Testis (tissue), 3 donors: ENCODE measurements around the gene LYSMD1. TPM values are rescaled to one million over a fixed set of nuclear protein-coding genes. Genes with fewer than 3 reads are reported as not detected.

Experiments used
- DNase-seq: peaks from one replicate; pipeline ENCODE4 v3.0.0-alpha.2; 2019
- H3K27ac ChIP-seq, 2 donors: fragments of 200-600 bp; sonication (generic); one replicate each; pipeline ENCODE4 v1.5.1; 2019
- H3K27me3 ChIP-seq: fragments of 200-600 bp; sonication (generic); one replicate; pipeline ENCODE4 v1.5.1; 2019
- H3K36me3 ChIP-seq: fragments of 200-600 bp; sonication (generic); one replicate; pipeline ENCODE4 v1.5.1; 2017; ENCODE audit warnings: low read depth; ENCODE audit errors: missing control alignments
- H3K4me1 ChIP-seq: fragments of 200-600 bp; sonication (generic); one replicate; pipeline ENCODE4 v1.5.1; 2019
- H3K4me3 ChIP-seq, 2 donors: fragments of 200-600 bp; sonication (generic); one replicate each; pipeline ENCODE4 v1.5.1; 2017 to 2019
- H3K9me3 ChIP-seq: fragments of 200-600 bp; sonication (generic); one replicate; pipeline ENCODE4 v1.5.1; 2017
- POLR2A ChIP-seq: fragments of 450-650 bp; IDR thresholded peaks from one replicate; pipeline ENCODE4 v1.6.1; 2017; ENCODE audit warnings: antibody characterized with exemption, mild to moderate bottlenecking, moderate library complexity
- WGBS, 2 donors: methylation state at CpG; one replicate each; pipeline ENCODE4 v1.1.5; 2018; 5-methylcytosine and 5-hydroxymethylcytosine counted together
- intact Hi-C: fragments of 100-400 bp; cut with DNase I; formaldehyde crosslinking; loops from one replicate; pipeline ENCODE4 v1.15.1; 2023; ENCODE audit warnings: low total_unique reads
- polyA plus RNA-seq: library from polyadenylated mRNA; stranded (reverse); fragments of 350-450 nt; fragmentation: Illumina TruSeq; extraction: RNeasy Lipid Tissue Mini Kit (QIAGEN cat#74804); gene quantifications from one replicate; pipeline ENCODE4 v1.2.3, GENCODE V29; 2014; ENCODE audit warnings: low read depth, low replicate concordance; ENCODE audit not compliant: insufficient read depth
- total RNA-seq, 2 donors: library from RNA; depleted of rRNA; stranded (reverse); fragments of >200 nt; gene quantifications; one replicate each; pipeline ENCODE4 v1.2.3, GENCODE V29; 2016
- TF ChIP-seq, protein P1 (sequence below), 3 experiments: fragments of 450-650 bp in 2 of 3; fragments of 200-600 bp in 1 of 3; sonication (generic) in 1 of 3; IDR thresholded peaks; one replicate each; pipeline ENCODE4 v1.5.1; 2016 to 2019; ENCODE audit warnings: antibody characterized with exemption in 3 of 3, mild to moderate bottlenecking in 2 of 3, moderate library complexity in 1 of 3

Gene LYSMD1
- total and polyA plus RNA-seq, 3 donors from 2014 or later: 9.5 to 17.0 (median 14.9) TPM

DNA sequence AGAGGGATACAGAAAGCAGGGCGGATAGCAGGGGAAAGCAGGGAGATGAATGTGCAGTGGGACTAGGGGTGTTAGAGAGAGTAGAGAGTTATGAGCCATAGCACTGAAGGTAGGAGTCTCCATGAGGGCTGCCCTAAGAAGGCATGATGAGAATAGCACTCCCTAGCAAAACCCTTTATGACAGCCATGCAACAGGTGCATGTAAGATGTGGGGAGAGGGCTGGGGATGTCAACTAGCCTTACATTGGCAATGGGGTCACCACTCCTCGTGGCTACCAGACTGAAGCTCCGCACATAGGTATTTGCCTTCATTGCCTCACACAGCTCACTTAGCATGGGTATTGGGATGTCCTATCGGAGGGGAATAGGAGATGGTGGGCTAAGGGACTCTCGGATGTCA lies 5.5 kb upstream of the LYSMD1 start:
- Histone ChIP-seq H3K4me1 (peaks cover 5% of the 10 kb centered on the region), H3K27ac (no peak overlapping the region), H3K27me3 (no peaks in the 10 kb centered on the region), H3K4me3 (no peak overlapping the region), H3K9me3 (no peaks in the 10 kb centered on the region), H3K36me3 (no peaks in the 10 kb centered on the region)
- no peak for TF ChIP-seq POLR2A
- 78 to 91% methylated on average over 5 of the region's 5 CpGs for WGBS, 2 donors
- intact Hi-C loops: no loop called here
- no peak for DNase-seq

DNA sequence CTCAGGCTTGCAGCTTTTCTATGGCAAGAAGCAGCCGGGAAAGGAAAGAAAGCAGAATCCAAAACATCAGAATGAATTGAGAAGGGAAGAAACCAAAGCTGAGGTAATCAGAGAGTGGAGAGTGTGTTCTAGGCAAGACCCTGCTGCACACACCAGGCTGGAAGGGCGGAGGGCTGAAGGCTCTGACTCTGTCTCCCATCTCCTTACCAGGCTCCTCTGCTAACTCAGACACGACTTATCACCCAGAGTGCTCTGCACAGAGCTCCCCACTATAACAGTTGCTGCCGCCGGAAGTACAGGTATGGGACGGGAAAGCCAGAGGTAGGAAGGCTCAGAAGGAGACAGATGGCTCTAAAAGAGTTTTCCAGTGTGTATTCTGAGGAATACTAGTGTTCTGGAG lies 1.4 kb upstream of the LYSMD1 start:
- peak overlapping the region in 1 of 2 donors; percentile 67 for H3K4me3 ChIP-seq
- WGBS, 2 donors: 55 to 73% methylated on average over 6 of the region's 6 CpGs
- H3K4me1 ChIP-seq: peaks cover 15% of the 10 kb centered on the region

DNA sequence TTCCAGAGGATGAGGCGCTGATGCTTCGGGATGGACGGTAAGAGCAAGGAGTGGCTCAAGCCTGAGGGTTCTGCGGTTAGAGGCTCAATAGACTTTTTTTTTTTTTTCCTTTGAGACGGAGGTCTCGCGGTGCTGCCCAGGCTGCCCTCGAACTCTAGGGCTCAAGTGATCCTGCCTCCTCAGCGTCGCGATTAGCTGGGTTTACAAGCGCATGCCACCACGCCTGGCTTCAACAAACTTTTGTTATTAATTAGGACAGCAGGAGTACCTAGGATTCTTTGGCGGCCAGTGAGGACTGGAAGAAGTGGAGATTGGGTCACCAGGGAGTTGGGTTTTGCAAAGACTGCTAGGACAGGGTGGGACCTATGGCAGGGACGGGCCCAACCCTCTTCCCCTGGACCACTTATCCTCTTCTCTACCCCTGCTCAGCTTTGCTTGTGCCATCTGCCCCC lies 829 bp upstream of the LYSMD1 start:
- no peaks in the 10 kb centered on the region for H3K27me3 ChIP-seq
- DNase-seq: no peak
- intact Hi-C loops: no loop called here
- H3K9me3 ChIP-seq: no peaks in the 10 kb centered on the region
- 3 to 4% methylated on average over 15 of the region's 15 CpGs for WGBS, 2 donors
- H3K27ac ChIP-seq: peak overlapping the region; percentile 2 to 73
- H3K36me3 ChIP-seq: no peaks in the 10 kb centered on the region
- H3K4me3 ChIP-seq: peak overlapping the region; percentile 67 to 88
- TF ChIP-seq, protein P1, sequence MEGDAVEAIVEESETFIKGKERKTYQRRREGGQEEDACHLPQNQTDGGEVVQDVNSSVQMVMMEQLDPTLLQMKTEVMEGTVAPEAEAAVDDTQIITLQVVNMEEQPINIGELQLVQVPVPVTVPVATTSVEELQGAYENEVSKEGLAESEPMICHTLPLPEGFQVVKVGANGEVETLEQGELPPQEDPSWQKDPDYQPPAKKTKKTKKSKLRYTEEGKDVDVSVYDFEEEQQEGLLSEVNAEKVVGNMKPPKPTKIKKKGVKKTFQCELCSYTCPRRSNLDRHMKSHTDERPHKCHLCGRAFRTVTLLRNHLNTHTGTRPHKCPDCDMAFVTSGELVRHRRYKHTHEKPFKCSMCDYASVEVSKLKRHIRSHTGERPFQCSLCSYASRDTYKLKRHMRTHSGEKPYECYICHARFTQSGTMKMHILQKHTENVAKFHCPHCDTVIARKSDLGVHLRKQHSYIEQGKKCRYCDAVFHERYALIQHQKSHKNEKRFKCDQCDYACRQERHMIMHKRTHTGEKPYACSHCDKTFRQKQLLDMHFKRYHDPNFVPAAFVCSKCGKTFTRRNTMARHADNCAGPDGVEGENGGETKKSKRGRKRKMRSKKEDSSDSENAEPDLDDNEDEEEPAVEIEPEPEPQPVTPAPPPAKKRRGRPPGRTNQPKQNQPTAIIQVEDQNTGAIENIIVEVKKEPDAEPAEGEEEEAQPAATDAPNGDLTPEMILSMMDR (IDR thresholded peaks at IDR 0.05): no peak
- no peak for TF ChIP-seq POLR2A
- H3K4me1 ChIP-seq: peaks cover 15% of the 10 kb centered on the region

More for the DNA sequence above, 1.4 kb upstream of the LYSMD1 start:
- Histone ChIP-seq H3K36me3 (no peaks in the 10 kb centered on the region), H3K9me3 (no peaks in the 10 kb centered on the region), H3K27me3 (no peaks in the 10 kb centered on the region), H3K27ac (no peak overlapping the region)
- intact Hi-C loops: no loop called here
- DNase-seq: no peak
- TF ChIP-seq POLR2A: no peak
- TF ChIP-seq, protein P1 (IDR thresholded peaks at IDR 0.05): no peak

DNA sequence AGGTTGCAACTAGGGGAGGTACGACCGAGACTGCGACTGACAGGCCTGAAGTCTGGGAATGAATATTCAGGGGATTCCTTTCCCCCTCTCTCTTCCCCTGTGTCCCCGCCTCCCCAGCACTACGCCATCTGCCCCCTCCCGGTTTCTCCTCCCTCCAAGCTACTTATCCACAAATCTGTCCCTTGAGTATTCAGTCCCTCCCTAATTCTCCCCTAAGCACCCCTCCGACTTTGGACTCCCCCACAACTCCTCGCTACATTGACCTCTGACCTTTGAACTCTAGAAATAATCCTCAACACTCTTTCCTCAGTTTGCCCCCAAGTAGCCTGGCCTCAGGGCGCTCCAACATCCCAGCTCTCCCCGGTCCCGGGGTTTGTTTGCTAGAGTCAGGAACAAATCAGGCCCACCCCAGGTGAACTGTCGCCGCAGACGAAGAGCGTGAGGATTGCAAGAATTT lies 393 bp downstream of the LYSMD1 start:
- peak; percentile 60 for DNase-seq
- WGBS, 2 donors: 2 to 3% methylated on average over 15 of the region's 15 CpGs
- H3K27ac ChIP-seq: peak overlapping the region; percentile 66 to 81
- H3K27me3 ChIP-seq: no peaks in the 10 kb centered on the region
- TF ChIP-seq, protein P1 (IDR thresholded peaks at IDR 0.05): no peak
- no peak for TF ChIP-seq POLR2A
- H3K4me1 ChIP-seq: peaks cover 15% of the 10 kb centered on the region
- H3K9me3 ChIP-seq: no peaks in the 10 kb centered on the region
- H3K36me3 ChIP-seq: no peaks in the 10 kb centered on the region
- intact Hi-C loops: no loop called here
- peak overlapping the region; percentile 67 to 88 for H3K4me3 ChIP-seq

DNA sequence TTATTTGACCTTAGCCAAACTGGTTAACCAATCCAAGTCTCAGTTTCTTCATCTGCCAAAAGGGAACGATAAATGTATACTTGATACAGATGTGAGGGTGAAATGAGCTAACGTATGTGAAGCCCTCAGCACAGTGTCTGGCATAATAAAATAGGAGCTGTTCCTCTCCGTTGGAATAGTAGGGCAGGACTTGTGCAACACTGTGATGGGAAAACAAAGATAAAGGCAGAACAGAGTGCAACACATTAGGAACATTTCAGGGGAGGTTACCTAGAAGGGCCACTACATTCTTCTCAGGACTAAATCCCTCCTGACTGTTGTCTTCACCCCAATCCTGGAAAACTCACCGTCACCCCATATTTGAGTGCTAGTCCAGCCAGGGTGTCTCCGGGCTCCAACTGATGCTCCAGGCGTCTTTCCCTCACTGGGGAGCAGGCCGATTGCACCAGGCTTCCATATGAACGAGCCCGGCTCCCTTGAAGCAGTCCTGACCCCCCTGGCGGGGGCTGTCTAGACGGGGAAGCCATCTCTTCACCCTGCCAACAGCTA lies 896 bp downstream of the LYSMD1 start:
- no peaks in the 10 kb centered on the region for H3K27me3 ChIP-seq
- no peaks in the 10 kb centered on the region for H3K36me3 ChIP-seq
- H3K4me1 ChIP-seq: peaks cover 15% of the 10 kb centered on the region
- 13 to 14% methylated on average over 8 to 11 of the region's 11 CpGs for WGBS, 2 donors
- no peak for DNase-seq
- no peak for TF ChIP-seq POLR2A
- TF ChIP-seq, protein P1 (IDR thresholded peaks at IDR 0.05): no peak
- no peaks in the 10 kb centered on the region for H3K9me3 ChIP-seq
- H3K27ac ChIP-seq: peak overlapping the region; percentile 66 to 81
- H3K4me3 ChIP-seq: peak overlapping the region; percentile 67 to 88
- intact Hi-C loops: no loop called here
